H9 (cell line): ENCODE results near the gene TREM1. TPM values are rescaled to one million over a fixed set of nuclear protein-coding genes. Genes with fewer than 3 reads are reported as not detected.
A peak's percentile ranks its signal among the peaks of the same experiment; 100 is the strongest.

Source experiments
- DNase-seq: peaks from one replicate; pipeline ENCODE4 v3.0.0-alpha.2; 2017
- H2AFZ ChIP-seq: one replicate; pipeline ENCODE4 v1.6.1; 2013; ENCODE audit warnings: mild to moderate bottlenecking, low read length, control low read depth, moderate library complexity
- H2AK5ac ChIP-seq: 2 replicates; pipeline ENCODE4 v1.6.1; 2013; ENCODE audit warnings: low read length, control low read depth, mixed read lengths; ENCODE audit not compliant: insufficient read length
- H2BK120ac ChIP-seq: one replicate; pipeline ENCODE4 v1.6.1; 2013; ENCODE audit warnings: low read depth, mild to moderate bottlenecking, low read length, control low read depth, inconsistent platforms; ENCODE audit not compliant: poor library complexity, severe bottlenecking
- H2BK12ac ChIP-seq: 2 replicates; pipeline ENCODE4 v1.6.1; 2013; ENCODE audit warnings: low read length, control low read depth, mixed read lengths, low read depth; ENCODE audit not compliant: insufficient read length
- H2BK15ac ChIP-seq: 2 replicates; pipeline ENCODE4 v1.6.1; 2013; ENCODE audit warnings: low read depth, low read length, control low read depth
- H2BK20ac ChIP-seq: one replicate; pipeline ENCODE4 v1.6.1; 2013; ENCODE audit warnings: low read depth, mild to moderate bottlenecking, low read length, control low read depth, inconsistent platforms; ENCODE audit not compliant: poor library complexity, severe bottlenecking
- H2BK5ac ChIP-seq: 2 replicates; pipeline ENCODE4 v1.6.1; 2013; ENCODE audit warnings: low read length, control low read depth, mixed read lengths; ENCODE audit not compliant: insufficient read length
- H3K14ac ChIP-seq: 2 replicates; pipeline ENCODE4 v1.6.1; 2013; ENCODE audit warnings: low read length, control low read depth; ENCODE audit not compliant: insufficient read depth
- H3K18ac ChIP-seq: 2 replicates; pipeline ENCODE4 v1.6.1; 2013; ENCODE audit warnings: low read depth, mild to moderate bottlenecking, mixed read lengths, low read length, control low read depth; ENCODE audit not compliant: insufficient read length
- H3K23ac ChIP-seq: 2 replicates; pipeline ENCODE4 v1.6.1; 2013; ENCODE audit warnings: low read length, control low read depth, mixed read lengths, low read depth; ENCODE audit not compliant: insufficient read length
- H3K23me2 ChIP-seq: 2 replicates; pipeline ENCODE4 v1.6.1; 2013; ENCODE audit warnings: low read depth, mild to moderate bottlenecking, mixed read lengths, low read length, control low read depth; ENCODE audit not compliant: insufficient read length, poor library complexity, severe bottlenecking
- H3K27ac ChIP-seq: 2 replicates; pipeline ENCODE4 v1.5.1; 2013; ENCODE audit warnings: low read length, control low read depth, mixed read lengths, low read depth; ENCODE audit not compliant: insufficient read length
- H3K27me3 ChIP-seq: 2 replicates; pipeline ENCODE4 v1.6.1; 2013; ENCODE audit warnings: low read length, control low read depth, inconsistent platforms; ENCODE audit not compliant: insufficient read depth
- H3K4ac ChIP-seq: 2 replicates; pipeline ENCODE4 v1.6.1; 2013; ENCODE audit warnings: low read depth, mild to moderate bottlenecking, control low read depth, inconsistent platforms, low read length, moderate library complexity
- H3K4me1 ChIP-seq: 2 replicates; pipeline ENCODE4 v1.6.1; 2013; ENCODE audit warnings: low read length, control low read depth, inconsistent platforms; ENCODE audit not compliant: insufficient read depth
- H3K4me2 ChIP-seq: 2 replicates; pipeline ENCODE4 v1.6.1; 2013; ENCODE audit warnings: low read length, control low read depth, mixed read lengths; ENCODE audit not compliant: insufficient read length, insufficient read depth
- H3K56ac ChIP-seq: 2 replicates; pipeline ENCODE4 v1.6.1; 2013; ENCODE audit warnings: low read depth, mild to moderate bottlenecking, mixed read lengths, low read length, control low read depth; ENCODE audit not compliant: insufficient read length
- H3K79me1 ChIP-seq: 2 replicates; pipeline ENCODE4 v1.6.1; 2013; ENCODE audit warnings: low read depth, mild to moderate bottlenecking, moderate library complexity, low read length, control low read depth, inconsistent platforms; ENCODE audit not compliant: insufficient read depth, poor library complexity, severe bottlenecking
- H3K79me2 ChIP-seq: 2 replicates; pipeline ENCODE4 v1.6.1; 2013; ENCODE audit warnings: low read length, control low read depth, inconsistent platforms; ENCODE audit not compliant: insufficient read depth
- H3K9ac ChIP-seq: 2 replicates; pipeline ENCODE4 v1.6.1; 2013; ENCODE audit warnings: low read length, control low read depth, mixed read lengths; ENCODE audit not compliant: insufficient read length; ENCODE audit errors: extremely low read depth
- H3K9me3 ChIP-seq: one replicate; pipeline ENCODE4 v1.6.1; 2013; ENCODE audit warnings: low read depth, low read length, inconsistent platforms; ENCODE audit not compliant: control insufficient read depth
- H3T11ph ChIP-seq: one replicate; pipeline ENCODE4 v1.6.1; 2013; ENCODE audit warnings: mild to moderate bottlenecking, low read length, control low read depth, inconsistent platforms
- H4K20me1 ChIP-seq: one replicate; pipeline ENCODE4 v1.6.1; 2013; ENCODE audit not compliant: control insufficient read depth, insufficient read length, insufficient read depth
- H4K5ac ChIP-seq: 2 replicates; pipeline ENCODE4 v1.6.1; 2013; ENCODE audit warnings: low read depth, mild to moderate bottlenecking, mixed read lengths, low read length, control low read depth; ENCODE audit not compliant: insufficient read length
- H4K8ac ChIP-seq: replicated peaks from 2 replicates; pipeline ENCODE4 v1.6.1; 2013; ENCODE audit warnings: low read length, control low read depth, mixed read lengths, low read depth; ENCODE audit not compliant: insufficient read length
- H4K91ac ChIP-seq: 2 replicates; pipeline ENCODE4 v1.6.1; 2013; ENCODE audit warnings: low read depth, mild to moderate bottlenecking, moderate library complexity, mixed read lengths, low read length, control low read depth; ENCODE audit not compliant: insufficient read length
- H3K27ac Mint-ChIP-seq, 3 experiments: 2 replicates in 2 of 3; 3 replicates in 1 of 3; pipeline ENCODE4 v1.8.0; 2020 to 2021; ENCODE audit warnings: mixed read lengths in 3 of 3, mild to moderate bottlenecking in 1 of 3, moderate library complexity in 1 of 3
- H3K27me3 Mint-ChIP-seq: 2 replicates; pipeline ENCODE4 v1.8.0; 2021; ENCODE audit warnings: low read depth, mild to moderate bottlenecking, moderate library complexity, mixed read lengths
- H3K36me3 Mint-ChIP-seq, 3 experiments: 2 replicates in 2 of 3; 3 replicates in 1 of 3; pipeline ENCODE4 v1.8.0; 2020 to 2021; ENCODE audit warnings: low read depth in 3 of 3, mixed read lengths in 3 of 3; ENCODE audit not compliant: insufficient read depth in 1 of 3
- H3K4me1 Mint-ChIP-seq, 2 experiments: 2 replicates each; pipeline ENCODE4 v1.8.0; 2020; ENCODE audit warnings: mixed read lengths in 2 of 2
- H3K4me3 Mint-ChIP-seq, 2 experiments: 2 replicates in 1 of 2; 3 replicates in 1 of 2; pipeline ENCODE4 v1.8.0; 2020 to 2021; ENCODE audit warnings: mild to moderate bottlenecking in 2 of 2, mixed read lengths in 2 of 2, moderate library complexity in 1 of 2
- H3K9me3 Mint-ChIP-seq, 2 experiments: 2 replicates in 1 of 2; 3 replicates in 1 of 2; pipeline ENCODE4 v1.8.0; 2020; ENCODE audit warnings: mild to moderate bottlenecking in 2 of 2, mixed read lengths in 2 of 2, moderate library complexity in 1 of 2
- CTCF ChIP-seq: fragments of 200-600 bp; sonication (generic); conservative IDR thresholded peaks from 3 replicates; pipeline ENCODE4 v1.8.0; 2021; ENCODE audit warnings: antibody characterized with exemption, mild to moderate bottlenecking
- WGBS: extraction: QIAGEN DNeasy Blood & Tissue Kit; methylation state at CpG from one replicate; pipeline ENCODE4 v1.1.7; 2013; ENCODE audit warnings: missing lambda C conversion rate, low lambda C conversion rate, mixed read lengths; ENCODE audit not compliant: insufficient read length; ENCODE audit errors: extremely low coverage; 5-methylcytosine and 5-hydroxymethylcytosine counted together
- total RNA-seq: library from RNA; stranded (reverse); gene quantifications from 2 replicates; pipeline ENCODE4 v1.2.1, GENCODE V29; 2021

TREM1 gene
- total RNA-seq, 1 experiment from 2014 or later: not detected

DNA sequence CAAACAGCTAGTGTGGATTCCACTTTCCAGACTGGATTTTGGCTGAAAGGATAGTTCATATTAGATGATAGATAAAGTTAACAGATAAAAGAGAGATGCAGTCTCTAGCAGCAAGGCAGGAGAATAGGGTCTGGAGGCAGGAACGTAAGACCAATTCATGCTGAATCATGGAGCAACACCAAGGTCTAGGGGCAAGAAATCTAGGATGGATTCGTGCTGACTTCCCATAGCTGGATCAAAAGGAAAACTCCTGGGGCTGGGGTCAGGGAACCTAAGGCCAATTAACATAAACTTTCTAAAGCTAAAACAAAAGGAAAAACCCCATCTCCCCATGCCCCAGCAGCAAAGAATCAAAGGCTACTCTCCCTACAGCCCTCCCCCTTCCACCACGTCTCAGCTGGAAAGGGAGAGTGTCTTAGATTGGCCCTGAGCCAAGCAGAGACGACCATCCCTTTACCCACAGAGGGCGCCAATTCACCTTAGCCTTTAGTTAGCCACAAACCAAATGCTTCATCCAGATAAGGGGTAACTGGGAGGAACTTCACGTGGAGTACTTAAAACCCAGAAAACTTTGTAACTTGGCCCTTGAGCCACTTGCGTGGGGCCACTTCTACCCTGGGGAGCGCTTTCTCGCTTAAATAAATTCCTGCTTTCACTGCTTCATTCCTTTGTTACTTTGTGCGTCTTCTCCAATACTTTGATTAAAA is 7.6 kb downstream of the TREM1 start:
- H3K23me2 ChIP-seq: no peaks in the 10 kb centered on the region
- no peak overlapping the region for H4K91ac ChIP-seq
- H3K18ac ChIP-seq: no peak overlapping the region
- peaks cover 8 to 12% of the 10 kb centered on the region in 2 experiments for H3K4me1 Mint-ChIP-seq
- H3K14ac ChIP-seq: no peak overlapping the region
- H3K27me3 Mint-ChIP-seq: peaks cover 31% of the 10 kb centered on the region
- no peak overlapping the region for H2BK15ac ChIP-seq
- H3K4me1 ChIP-seq: no peaks in the 10 kb centered on the region
- H2AK5ac ChIP-seq: no peak overlapping the region
- H4K20me1 ChIP-seq: no peaks in the 10 kb centered on the region
- H3K4ac ChIP-seq: no peak overlapping the region
- H3K56ac ChIP-seq: no peak overlapping the region
- no peaks in the 10 kb centered on the region for H3K79me1 ChIP-seq
- H3K27ac Mint-ChIP-seq: 0 out of 7 replicates have a peak overlapping the region, but pooled peaks of 1 of the 3 experiments have one; percentile 12
- no peak overlapping the region for H3K9ac ChIP-seq
- no peaks in the 10 kb centered on the region for H3K9me3 Mint-ChIP-seq
- no peaks in the 10 kb centered on the region for H3K36me3 Mint-ChIP-seq
- H2BK20ac ChIP-seq: no peak overlapping the region
- H2BK12ac ChIP-seq: no peak overlapping the region
- no peak overlapping the region for H3T11ph ChIP-seq
- no peaks in the 10 kb centered on the region for H3K79me2 ChIP-seq
- H4K5ac ChIP-seq: no peak overlapping the region
- H2AFZ ChIP-seq: no peak overlapping the region
- WGBS: no CpG with 5 or more reads among the region's 10 CpGs
- peak; percentile 82 for TF ChIP-seq CTCF
- no peak overlapping the region for H3K27ac ChIP-seq
- H3K4me2 ChIP-seq: no peak overlapping the region
- H4K8ac ChIP-seq: no peak overlapping the region
- no peak overlapping the region; a peak in 1 of 5 replicates for H3K4me3 Mint-ChIP-seq
- DNase-seq: peak; percentile 88
- no peaks in the 10 kb centered on the region for H3K27me3 ChIP-seq
- H3K23ac ChIP-seq: no peak overlapping the region
- no peak overlapping the region for H2BK120ac ChIP-seq
- no peaks in the 10 kb centered on the region for H3K9me3 ChIP-seq
- no peak overlapping the region for H2BK5ac ChIP-seq
